ENCODE results near the gene LDLRAD4.

The LDLRAD4 gene

DNA sequence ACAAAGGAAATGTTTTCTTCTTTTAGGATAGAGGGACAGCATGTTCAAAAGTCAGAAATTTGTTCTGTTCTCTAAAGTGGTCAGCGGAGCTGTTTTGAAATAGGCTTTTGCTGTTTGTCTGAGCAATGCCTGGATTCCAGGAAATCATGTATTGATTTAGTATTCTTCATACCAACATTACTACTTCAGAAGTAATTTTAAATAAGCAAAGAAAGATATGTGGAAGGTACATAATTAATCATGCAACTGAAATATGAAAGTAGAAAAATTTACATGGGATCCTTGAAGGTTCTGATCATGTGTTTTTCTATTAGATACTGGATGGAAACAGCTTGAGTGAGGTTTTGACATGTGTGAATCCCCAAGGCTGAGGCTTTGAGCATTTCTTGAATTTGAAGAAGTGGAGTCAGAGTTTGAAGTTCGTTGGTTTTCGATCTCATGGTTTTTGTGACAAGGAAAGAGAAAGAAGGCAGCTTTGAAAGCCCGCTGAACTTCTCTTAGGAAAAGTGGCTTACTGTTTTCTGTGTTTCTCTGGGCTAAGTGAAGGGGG lies 220.0 kb downstream of the LDLRAD4 start:
- DNase-seq, result no peak

DNA sequence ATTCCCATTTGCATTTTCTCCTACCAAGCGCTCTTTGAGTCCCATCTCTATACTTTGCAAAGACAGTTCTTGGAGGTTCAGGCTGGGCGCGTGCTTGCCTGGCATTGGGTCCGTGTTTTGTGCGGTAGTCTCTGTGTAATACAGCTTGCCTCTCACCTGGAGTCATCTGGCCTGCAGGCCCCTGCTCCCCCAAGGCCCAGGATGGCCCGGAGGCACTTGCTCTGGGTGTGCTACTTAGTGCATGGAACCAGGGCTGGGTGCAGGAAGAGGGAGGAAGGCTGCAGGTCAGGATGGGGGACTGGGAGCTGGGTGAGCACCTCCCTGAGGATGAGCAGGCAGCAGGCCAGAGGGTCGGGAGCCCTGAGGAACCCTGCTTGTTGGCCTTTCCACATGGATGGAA lies 220.9 kb downstream of the LDLRAD4 start:
- no peak for DNase-seq

DNA sequence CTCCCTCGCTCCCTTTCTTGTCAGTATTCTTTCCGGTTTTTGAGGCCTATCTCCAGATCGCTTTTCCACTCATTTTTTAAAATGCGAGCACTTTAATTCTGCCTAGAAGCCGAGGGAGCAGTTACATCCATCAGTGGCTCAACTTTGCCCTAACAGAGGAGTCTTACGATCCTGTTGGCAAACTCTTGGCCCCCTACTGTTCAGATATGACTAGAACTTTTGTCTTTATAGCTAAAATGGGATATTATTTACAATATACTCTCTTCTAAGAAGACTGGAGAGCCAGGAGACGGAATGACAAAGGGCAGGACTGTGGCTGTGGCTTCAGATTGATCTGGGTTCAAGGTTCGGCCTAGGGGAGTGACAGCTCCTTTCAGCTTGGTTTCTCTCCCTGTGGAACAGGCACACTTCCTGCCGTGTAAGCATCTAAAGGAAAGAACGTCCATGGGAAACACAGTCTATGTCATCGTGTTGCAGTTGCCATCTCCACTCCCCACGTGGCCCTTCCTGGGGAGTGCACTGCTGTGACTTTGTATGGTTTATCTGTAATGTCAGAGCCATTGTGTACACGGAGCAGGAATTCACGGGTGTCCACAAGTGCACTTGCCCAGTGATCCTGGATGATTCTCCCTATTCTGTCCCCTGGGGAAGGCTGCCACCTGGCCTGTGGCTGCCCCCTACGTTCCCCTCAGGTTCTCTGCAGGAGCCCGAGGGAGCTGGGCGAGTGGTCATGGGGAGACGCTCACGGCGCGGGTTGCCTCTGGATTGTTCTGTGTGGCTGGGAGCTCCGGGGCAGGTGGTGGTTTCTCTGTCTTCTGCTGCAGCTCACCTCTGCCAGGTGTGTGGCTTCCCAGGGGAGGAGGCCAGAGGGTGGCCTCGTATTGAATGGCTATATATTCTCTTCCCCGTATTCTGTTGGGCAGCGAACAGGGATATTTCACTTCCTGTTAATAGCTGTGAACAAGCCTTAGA lies 222.0 kb downstream of the LDLRAD4 start:
- no peak for DNase-seq

DNA sequence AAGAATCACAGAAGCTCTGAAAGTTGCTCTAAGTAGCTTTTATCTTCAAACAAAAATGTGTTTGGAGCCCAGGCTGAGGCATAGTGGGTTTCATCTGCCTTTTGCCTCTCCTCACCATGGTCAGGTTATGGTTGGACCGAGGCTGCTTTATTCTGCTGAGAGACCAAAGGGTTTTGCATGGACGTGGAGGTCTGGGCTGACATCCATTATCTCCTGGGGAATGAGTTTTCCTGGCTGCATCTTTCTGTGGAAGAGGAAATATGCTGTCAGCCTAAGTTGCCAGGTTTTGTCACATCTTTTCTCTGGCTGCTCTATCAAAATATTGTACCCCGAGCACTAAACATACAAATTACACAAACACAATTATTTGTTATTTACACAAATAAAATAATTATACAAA lies 223.2 kb downstream of the LDLRAD4 start:
- DNase-seq, result no peak

DNA sequence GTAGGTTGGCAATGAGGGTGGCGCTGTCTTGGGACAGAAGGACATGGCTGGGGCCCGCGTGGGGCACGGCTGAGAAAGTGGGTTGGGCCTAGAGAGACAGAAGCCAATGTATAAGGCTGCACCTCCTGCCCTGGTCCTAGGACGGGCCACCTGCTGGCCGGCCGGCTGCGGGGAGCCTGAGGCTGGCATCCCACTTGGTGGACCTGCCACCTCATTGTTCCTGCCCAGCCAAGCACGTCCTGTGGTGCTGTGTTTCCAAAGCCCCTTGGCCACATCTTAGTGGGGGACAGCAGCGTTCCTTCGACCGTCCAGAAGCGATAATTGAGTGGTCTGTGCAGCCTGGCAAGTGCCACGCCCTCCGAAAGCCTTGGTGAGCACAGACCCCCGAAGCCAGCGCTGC lies 223.9 kb downstream of the LDLRAD4 start:
- DNase-seq, result no peak

DNA sequence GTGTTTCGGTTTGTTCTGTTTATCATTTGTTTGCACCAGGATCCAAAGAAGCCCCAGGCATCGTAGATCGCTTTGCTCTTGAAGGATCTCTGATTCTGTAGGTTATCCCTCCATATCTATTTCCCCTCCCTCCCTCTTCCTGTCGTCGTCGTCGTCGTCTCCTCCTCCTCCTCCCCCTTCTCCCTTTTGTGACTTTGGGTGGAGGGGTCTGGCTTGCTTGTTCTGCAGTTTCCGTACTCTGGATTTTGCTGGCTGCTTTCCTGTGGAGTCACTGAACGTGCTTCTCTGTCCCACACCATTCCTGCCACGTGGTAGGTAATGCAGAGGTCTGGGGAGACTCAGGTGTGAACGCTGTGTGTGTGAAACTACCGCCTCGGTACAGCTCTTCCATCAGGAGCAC lies 225.0 kb downstream of the LDLRAD4 start:
- DNase-seq, result no peak

DNA sequence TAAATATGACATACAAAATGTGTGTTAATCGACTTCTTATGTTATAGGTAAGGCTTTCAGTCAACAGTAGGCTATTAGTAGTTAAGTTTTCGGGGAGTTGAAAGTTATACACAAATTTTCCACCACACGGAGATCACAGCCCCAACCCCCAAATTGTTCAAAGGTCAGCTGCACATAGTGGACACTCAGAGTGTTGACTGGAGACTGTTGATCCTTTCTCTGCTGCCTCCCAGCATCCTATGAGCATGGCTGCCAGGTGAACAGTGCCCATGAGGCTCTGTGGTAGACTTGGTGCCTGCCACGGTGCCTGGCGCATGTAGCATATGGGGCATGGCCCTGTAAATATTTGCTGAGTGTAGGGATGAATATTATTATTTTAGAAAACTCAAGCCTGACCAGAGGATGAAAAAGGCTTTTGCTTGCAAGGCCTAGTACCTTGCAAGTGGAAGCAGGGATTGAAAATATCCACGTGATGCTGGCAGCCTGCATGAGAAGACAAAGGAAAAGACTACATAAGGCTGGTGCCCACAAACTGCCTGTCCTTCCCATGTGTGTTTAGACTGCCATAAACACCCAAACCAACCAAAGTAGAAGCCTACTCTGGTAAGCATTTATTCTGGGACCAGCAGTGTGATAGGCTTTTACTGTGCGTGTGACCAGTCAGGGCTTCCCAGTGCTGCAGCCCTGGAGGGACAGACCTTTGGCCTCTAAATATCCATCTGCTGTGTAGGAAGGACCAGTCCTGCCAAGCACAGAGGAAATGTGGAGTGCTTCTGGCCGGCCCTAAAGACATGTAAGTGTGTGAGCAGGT lies 226.1 kb downstream of the LDLRAD4 start:
- no peak for DNase-seq

DNA sequence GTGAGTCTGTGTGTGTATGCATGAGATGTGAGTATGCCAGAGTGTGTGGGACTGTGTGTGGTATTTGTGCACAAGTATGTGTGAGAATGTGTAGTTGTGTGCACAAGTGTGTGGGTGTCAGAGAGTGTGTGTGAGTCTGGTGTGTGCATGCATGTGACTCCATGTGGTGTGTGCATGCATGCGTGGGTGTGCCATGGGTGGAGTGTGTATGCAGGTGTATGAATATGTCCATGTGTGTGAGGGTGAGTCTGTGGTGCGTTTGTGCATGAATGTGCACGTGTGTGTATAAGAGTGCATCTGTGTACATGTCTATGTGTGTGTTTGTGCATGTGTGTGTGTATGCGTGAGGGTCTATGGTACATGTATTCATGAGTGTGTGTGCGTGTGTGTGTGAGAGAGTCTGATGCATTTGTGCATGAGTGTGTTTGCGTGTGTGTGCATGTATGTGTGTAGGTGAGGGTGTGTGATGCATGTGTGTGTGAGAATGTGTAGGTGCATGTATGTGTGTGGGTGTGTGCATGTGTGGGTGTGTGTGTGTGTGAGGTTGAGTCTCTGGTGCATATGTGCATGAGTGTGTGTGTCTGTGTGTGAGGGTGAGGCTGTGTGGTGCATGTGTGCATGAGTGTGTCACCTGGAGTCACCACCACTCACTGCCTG lies 226.8 kb downstream of the LDLRAD4 start:
- DNase-seq, result no peak

DNA sequence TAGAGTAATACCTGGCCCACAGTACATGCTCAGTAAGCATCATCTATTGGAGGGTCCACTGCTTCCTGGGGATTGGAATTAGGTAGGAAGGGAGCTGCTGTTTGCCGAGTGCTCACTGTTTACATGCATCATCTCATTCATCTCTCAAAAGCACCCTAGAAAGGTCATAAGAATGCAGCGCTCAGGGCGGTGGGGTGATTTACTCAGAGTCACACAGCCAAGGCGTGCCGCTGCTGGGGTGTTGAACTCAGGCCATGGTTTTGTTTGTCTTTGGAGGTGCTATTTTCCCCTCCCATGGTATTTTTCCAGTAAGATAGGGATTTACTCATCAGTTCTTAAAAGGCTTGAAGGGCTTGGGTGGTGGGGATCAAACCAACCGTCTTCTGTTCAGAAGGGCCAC lies 227.5 kb downstream of the LDLRAD4 start:
- DNase-seq, result no peak

DNA sequence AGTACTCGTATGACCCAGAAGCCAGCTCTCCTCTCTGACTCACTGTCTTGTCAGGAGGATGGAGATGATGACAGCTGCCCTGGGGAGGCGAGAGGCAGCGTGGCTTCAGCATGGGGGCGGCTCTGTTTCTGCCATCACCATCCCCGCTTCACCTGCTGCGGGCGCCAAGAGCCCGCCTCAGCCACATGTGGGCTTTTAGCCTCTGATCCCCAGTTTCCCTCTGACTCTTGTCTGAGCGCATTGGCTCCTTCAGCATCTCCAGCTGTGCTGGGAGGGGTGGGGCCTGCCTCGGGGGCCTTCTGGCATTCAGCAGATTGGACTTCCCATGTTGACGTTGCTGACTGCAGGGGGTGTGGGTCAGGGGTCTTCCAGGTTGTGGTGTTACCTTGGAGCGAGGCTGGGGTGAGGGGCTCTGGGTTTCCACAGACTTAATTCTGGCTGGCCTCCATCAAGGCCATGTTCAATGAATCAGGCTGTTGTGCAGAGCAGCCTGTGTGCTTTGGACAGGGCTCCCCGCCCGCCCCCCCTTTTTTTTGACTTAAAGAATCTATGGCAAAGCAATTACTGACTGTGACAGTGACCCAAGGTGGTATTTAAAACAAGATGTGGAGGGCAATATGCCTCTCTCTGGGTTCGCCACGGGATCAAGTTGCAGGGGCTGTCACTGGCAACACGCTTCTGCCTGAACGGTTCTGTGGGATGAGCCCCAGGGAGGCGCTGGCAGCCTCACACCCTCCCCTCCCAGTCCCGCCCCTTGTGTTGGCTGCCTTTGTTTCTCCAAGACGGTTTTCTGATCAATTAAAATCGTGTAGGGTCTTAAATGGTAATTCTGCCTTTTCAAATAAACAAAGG lies 228.3 kb downstream of the LDLRAD4 start:
- DNase-seq, result no peak

DNA sequence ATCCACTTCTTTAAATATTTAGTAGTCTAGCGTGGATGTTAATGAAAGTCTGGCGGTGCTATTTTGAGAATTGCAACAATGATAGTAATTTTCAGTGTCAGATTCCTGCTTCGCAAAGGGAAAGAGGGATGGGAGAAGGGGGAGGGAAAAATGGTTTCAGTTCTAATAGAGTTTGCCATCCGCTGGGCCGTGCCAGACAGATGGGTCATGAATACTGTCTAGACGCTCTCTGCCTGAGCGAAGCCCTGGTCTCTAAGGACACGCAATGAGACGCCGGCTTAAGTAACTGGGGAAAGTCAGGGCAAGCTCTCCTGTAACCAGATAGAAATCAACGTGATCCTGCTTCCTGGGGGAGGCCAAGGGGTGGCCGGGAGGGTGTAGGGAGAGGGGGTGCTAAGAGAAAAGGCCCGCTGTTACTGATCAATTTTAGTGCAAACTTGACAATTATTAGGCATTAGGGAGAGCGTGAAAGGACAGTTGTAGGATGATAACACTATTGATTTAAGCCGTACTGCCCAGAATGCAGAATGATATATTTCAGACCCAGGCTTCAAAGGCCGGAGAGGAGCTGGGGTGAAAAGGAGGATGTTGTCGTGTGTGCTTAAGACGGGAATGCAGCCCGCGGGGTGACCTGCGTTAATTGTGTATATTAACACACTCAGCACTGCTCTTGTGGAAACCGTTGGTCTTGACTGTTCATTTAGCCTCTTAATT lies 229.2 kb downstream of the LDLRAD4 start:
- DNase-seq, result no peak

DNA sequence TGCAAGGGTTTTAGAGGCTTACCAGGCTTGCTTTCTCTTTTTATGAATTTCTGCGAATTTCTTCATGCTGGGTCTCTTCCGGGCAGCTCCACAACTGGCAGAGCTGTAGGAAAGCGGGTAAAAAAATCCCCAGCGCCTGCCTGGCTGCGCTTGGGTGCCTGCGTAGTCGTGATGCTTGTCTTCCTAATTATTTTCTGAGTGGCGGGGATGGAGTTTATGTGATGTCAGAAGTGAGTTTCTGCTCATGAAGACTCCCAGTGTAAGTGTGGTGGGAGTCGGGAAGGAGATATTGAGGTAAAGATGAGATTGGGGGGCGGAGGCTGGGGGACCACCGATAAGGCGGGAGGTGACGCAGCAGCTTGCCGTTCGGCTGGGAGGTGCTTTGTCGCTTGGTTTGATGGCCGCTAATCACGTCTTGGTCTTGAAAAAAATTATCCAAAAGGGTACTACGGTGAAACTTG lies 229.8 kb downstream of the LDLRAD4 start:
- no peak for DNase-seq

DNA sequence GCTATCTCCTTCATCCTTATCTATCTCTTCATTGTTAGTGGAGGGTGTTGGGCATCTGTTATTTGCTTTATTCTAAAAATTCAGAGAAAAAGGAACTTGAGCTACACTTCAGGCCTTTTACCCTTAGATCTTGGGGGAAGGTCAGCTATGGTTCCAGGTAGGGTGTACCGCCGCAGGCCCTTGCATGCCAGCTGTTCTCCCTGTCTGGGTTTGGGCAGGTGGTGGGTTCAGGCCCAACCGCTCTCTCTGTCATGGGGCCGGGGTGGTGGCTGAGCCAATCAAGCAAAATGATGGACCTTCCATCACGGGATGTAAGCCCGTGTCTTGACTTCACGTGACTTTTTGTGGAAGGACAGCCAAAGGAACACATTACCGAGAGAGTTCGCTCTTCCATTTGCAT lies 231.1 kb downstream of the LDLRAD4 start:
- no peak for DNase-seq

DNA sequence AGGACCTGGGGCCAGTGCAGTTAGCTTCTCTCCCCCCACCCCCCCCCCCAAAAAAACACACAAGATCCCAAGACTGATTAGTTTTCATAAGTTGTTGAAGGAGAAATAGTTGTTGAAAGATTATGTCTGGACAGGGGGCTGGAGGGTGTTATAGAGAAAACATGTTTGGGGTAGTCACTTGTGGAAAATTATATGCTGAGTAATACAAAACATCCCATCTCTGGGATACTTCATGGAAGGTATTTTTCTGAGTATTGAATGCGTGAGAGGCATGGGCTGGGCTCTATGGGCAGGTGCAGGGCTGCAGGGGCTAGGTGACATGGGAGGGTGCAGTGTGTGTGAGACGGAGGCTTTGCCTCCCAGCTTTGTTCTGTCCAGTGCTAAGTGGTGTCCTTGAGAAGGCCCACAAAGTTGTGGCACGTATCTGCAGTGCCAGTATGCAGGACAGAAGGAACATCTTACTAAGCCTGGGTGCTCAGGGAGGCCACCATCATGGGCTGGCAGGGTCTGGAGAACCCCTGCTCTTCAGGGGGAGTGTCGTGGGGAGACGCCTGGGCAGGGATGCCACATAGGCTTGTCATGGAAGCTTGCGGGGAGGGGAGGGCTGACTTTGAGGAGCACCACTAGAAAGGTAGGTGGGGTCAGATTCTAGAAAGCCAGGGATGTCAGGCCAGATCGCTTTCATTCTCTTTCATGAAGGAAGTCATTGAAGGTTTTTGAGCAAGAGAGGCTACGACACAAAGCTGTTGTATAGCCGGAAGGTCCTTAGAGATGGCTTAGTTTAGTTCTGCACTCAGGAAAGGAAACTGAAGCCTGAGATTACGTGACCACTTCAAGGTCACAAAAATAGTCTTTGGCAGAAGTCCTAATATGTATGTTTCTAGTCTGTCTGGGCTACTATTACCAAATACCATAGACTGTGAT lies 232.0 kb downstream of the LDLRAD4 start:
- no peak for DNase-seq

DNA sequence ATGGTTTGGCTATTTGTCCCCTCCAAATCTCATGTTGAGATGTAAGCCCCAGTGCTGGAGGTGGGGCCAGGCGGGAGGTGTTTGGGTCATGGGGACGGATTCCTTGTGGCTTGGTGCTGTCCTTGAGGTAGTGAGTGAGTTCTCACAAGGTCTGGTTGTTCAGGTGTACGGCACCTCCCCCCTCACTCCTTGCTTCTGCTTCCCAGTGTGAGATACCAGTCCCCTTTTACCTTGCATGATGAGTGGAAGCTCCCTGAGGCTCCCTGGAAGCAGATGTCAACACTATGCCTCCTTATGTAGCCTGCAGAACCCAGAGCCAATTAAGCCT lies 232.6 kb downstream of the LDLRAD4 start:
- DNase-seq, result no peak

DNA sequence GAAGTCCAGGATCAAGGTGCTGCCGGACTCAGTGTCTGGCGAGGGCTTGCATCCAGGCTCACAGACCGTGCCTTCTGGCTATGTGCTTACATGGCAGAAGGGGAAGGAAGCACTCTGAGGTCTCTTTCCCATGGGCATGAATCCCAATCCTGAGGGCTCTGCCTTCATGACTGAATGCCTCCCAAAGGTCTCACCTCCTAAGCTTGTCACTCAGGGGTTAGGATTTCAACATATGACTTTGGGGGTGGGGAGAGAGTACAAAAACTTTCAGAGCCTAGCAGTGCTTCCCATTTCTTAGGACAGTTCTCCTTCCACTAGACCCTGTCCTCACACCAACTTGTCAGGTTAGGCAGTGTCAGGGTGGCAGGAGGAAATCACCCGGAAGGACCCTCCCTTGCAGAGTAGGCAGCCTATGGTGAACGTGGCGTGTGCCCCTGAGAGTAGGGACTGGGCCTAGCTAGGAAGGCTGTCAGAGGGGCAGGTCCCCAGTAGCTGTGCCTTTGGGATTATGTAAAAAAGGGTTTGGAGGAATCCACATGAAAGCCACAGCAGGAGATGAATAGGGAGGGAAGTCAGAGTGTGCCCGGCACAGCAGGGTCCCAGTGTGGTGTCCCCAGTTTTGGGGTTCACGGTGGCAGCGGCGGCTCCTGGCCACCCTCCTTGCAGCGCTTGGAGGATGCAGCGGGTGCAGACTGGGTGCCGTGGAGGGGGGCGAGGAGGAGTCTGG lies 233.3 kb downstream of the LDLRAD4 start:
- no peak for DNase-seq

DNA sequence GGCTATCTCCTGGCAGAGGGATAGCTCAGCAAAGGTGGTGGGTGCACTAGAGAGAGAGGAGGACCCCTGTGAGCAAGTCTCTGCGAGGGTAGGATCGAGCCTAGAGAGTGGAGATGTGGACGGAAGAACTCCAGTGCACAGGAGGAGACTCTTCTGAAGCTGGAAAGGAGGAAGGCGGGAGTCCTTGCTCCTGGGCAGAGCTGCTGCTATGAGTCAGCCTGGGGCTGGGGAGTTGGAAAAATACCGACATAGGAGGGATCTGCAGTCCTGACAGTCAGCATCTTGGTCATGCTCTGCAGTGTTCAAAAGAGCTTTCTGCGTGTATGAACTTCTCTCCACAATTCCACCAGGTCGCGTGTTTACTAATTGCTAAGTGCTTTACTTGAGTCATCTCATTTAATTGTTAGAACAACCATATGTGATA lies 233.8 kb downstream of the LDLRAD4 start:
- no peak for DNase-seq

DNA sequence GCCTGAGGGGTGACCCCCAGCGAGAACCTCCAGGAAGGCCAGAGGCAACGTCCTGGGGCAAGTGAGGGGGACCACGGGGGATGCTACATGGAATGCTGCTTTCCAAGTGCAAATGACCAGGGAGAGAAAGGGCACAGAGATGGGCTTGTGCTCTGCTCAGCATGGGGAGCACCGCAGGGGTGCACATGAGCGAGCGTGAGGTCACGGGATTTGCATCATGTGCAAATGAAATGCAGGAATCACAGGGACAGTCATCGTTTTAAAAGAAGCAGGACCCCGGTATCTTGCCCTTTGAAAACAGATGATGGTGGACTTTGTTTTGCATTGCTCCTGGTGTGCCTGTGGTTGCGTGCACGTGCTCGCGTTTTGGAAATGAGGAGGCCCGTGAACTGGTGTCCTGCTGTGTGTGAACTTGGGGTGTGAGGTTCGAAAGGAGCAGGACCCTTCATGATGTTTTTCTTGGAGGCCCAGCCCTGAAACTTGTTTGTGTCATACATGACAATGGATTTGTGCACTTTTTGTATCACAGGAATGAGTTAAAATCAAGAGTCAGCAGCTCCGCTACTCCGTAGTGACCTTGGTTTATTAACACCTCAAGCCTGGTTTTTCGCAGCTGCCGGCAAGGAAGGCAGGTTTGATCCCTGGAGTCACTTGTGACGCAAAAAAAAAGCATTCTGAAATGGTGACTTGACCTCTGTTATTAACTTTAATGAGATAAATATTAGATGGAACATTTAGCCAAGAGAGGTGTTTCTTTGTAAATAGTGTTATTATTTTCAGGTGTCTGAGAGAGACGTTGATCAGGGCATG lies 234.5 kb downstream of the LDLRAD4 start:
- DNase-seq, result no peak

DNA sequence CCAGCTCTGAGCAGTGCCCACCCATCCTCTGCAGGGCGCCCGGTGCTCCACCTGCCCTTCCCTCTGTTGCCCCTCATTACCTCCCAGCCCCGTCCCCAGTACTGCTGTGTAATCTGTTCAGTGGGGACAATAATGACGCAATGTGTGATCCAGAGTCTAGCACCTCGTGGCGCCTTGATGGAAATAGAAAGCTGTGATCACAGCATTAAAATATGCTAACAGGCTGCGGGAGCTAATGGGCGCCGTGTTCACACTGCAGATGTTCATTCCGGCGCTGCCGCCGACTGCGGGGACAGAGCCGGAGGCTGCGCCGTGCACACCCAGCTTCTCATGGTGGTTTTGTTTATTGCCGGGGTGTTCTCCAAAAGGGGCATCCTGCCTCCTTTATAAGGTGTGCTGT lies 235.2 kb downstream of the LDLRAD4 start:
- DNase-seq, result no peak
